GM12891 (cell line): Measurements from ENCODE around the gene RMDN2.

Experiments
- PAX5 ChIP-seq: IDR thresholded peaks from 2 replicates; pipeline ENCODE4 v1.6.1; 2011; ENCODE audit warnings: low read length, moderate library complexity, mild to moderate bottlenecking; ENCODE audit not compliant: insufficient read depth, severe bottlenecking
- POLR2A ChIP-seq: IDR thresholded peaks from 2 replicates; pipeline ENCODE4 v1.6.1; 2011; ENCODE audit warnings: low read depth, low read length, control low read depth
- POLR2AphosphoS5 ChIP-seq: IDR thresholded peaks from 2 replicates; pipeline ENCODE4 v1.6.1; 2011; ENCODE audit warnings: low read depth, low read length, control low read depth
- SPI1 ChIP-seq: IDR thresholded peaks from 2 replicates; pipeline ENCODE4 v1.6.1; 2011; ENCODE audit warnings: low read depth, low read length, control low read depth
- TAF1 ChIP-seq: IDR thresholded peaks from 2 replicates; pipeline ENCODE4 v1.6.1; 2011; ENCODE audit warnings: low read depth, low read length, control low read depth

GRCh38 chr2:37876227-37876626 lies 48.9 kb upstream of the RMDN2 start:
- TF ChIP-seq SPI1 = no peak
- no peak for TF ChIP-seq POLR2A
- no peak for TF ChIP-seq TAF1
- TF ChIP-seq POLR2AphosphoS5 = no peak
- TF ChIP-seq PAX5 = no peak
